GM03348 (cell line): ENCODE measurements around the gene TBX18.

ENCODE experiments used
- DNase-seq: peaks from one replicate; pipeline ENCODE4 v3.0.0; 2012; ENCODE audit warnings: low spot score

The TBX18 gene

DNA sequence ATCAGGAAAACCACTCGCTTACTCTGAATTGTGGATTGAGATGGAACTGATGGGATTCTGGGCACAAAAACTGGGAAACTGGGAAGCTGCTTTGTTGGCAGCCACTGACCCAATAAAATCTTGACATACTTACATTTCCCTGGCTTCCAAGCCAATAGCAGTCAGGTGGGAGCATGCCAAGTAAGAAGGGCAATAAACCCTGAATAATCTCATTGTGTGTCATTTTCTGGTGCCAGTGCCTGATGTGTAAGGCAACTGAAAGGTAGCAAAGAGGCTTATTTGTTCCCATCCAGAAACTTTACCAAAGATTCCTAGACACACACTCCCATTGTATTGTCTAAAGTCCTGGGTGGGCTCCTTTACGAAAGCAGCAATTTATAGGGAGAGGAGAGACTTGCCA, 93.2 kb downstream of the TBX18 start:
- no peak for DNase-seq

DNA sequence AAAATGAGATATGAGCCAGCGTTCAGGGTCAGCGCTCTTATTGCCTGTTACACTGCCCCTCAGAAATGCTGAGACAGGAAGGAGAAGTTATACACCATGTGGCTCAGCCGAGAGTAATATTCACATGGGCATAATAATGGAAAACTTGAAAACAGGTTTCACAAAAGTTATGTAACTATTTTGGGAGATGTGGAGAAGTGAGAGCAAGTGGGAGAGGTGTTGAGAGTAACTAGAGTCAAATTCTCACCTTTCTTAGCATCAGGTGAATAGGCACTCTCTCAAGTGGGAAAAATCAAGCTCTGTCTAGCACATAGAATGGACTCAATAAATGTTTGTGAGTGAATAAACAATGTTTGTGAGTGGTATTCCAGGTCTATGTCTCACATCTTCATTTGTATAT, 94.5 kb downstream of the TBX18 start:
- DNase-seq: no peak

DNA sequence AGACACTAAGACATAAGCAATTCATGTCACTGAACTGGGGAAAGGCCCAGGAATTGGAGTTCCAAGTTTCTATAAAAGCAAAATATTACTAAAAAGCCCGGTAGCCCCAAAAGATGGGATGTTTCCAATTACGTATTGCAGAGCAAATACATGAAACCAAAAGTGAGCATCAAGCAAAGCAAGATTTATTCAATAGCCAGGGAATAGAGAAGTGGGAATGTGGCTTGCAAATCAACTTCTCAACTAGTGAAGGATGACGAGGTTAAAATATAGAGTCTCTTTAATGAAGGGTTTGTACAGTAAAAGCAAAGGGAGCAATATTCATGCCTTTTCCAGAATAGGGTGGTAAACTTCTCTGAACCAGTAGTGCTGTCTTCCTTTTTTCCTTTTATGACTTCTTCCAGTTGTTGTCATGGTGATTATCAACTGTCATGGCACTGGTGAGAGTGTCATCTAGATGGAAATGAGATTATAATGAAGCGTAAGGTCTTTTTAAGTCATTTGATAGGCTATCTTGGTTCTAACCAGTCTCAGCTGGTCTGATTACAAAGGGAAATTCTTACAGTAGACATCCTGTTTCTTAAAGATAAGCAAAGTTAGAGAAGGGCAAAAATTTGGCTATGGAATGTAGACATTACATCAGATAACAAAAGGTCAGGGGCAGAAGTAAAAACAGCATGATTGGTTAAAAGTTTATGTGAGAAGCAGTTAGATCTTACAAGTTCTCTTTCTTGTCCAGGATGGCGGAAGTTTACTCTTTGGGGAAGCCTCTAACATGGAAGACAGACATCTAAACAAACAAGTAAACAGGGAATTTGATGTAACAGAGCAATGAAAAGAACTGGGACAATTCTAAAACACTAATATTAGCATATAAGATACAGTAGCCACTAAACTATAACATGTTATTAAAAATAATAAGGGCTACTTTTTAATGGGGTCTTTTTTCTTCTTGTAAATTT, 96.9 kb downstream of the TBX18 start:
- no peak for DNase-seq

DNA sequence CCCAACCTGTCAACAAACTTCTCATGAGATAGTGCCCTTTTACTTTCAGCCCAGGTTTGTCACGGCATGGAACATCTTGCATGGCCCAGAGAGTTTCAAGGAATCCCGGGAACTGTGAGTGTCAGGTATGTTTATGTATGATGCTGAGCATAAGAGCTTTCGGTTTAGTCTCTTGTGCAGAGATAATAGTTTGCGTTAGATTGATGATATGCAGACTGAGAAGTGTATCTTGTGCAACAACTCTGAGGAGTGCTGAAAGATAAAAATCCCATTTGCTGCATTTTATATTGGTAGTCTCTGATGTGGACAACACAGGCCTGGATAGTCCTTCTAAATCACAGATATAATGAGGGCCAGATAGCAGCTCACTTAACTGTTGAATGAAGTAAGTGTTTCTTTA, 99.0 kb downstream of the TBX18 start:
- no peak for DNase-seq

DNA sequence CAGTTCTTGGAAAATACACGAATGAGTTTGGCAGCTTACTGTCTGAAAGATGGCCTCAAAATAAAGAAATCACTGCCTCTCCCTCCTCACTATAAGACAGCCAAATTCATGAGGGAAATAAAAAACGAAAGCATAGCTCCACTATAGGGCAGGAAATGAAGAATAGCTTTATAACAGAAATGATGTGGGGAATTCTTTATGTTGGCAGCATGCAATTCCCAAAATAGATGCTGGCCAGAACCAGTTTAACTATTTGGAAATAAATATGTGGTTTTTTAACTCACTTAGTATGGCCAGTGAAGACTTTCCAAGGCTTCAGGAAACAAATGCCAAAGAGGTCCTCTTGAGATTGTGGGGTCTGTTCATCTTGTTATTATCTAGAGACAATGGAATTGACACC, 100.5 kb downstream of the TBX18 start:
- no peak for DNase-seq

DNA sequence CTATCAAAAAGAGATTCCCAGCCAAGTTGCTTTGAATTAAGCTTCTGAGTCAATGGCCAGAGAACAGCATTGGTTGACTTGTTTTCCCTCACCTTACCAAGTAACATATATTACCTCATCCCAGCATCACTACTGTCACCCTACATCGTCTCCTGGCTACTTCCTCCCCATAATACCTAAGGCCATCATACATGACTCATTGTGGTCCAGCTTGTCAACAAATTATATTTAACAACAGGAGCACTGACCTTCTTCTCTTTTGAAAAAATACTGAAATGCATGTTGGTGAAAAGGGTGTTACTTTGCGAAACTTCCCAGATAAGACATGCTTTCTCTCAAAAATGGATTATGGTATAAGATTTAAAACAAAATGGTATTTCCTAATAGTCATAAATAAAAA, 106.9 kb downstream of the TBX18 start:
- DNase-seq: no peak

DNA sequence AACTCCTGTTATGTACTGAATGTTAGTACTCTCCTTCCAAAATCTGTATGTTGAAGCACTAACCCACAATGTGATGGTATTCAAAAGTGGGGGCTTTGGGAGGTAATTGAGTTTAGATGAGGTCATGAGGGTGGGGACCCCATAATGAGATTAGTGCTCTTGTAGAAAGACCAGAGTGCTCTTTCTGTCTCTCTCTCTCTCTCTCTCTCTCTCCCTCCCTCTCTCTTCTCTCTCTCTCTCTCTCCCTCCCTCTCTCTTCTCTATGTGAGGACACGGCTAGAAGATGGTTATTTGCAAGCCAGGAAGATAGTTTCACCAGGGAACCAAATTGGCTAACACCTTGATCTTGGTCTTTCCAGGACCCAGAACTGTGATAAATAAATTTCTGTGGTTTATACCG, 107.4 kb downstream of the TBX18 start:
- no peak for DNase-seq

DNA sequence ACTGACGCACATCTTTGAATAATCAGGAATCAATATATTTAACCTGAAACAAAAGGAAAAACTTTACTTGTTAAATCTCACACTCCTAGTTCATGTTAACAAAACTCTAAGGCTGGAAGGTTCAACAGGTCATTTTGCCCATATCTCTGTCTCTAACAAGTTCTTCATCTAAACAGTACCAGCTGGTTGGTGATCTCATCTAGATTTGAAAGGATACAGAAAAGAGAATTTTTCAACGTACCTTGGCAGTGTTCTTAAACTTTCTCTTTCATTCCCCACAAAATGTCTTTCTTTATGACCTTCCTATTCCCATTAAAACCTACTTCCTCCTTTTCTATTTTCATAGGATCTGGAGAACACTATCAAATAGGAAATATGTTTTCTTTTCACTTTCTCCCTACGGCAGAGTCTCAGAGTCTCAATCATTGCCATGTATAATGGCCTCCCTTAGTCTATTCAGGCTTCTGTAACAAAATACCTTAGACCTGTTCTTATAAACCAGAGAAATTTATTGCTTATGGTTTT, 111.3 kb downstream of the TBX18 start:
- no peak for DNase-seq

DNA sequence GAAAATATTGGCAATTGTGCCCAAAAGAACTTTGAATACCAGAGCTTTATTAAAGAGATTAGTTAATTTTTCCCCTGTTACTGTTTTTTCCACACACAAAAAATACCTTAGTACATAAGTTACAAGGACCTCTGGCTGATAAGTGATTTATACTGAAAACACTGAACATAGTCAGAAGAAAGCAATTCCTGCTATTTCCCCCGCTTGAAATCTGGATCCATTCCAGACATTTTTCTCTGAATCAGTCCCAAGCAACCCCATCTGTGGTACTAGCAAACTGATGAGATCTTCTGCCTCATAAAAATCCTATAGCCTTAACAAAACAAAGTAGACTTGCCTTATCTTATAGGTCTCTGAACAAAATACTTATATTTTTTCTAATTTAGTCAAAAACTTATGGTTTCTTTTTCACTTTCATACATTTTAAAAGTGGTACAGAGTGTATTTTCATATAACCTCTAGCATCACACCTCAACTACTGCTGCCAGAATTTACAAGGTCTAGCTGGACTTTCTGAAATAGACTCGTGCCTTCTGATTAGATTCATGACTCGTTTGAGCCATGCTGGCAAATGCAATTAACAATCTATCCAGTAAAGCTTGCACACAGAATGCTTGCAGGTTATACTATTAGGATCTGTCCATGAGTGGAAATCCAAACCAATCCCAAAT, 111.9 kb downstream of the TBX18 start:
- peak; percentile 70 for DNase-seq

DNA sequence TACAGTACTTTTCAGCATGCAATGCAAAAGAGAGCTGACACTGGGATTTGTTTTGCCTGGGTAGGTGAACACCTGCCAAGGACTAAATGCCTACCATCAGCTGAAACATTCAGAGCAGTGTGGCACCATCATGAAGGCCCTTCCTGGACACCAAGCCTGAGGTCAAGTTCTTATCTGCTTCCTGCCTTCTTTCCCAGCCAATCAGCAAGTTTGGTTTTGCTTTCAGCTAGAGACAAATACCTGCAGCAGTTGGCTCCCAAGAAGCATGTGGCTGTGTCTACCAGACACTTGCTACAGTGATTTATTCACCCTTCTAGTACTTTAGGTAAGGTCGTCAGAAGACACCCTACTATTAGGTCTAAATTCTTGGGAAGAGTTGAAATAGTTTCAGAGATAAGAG, 112.8 kb downstream of the TBX18 start:
- no peak for DNase-seq

DNA sequence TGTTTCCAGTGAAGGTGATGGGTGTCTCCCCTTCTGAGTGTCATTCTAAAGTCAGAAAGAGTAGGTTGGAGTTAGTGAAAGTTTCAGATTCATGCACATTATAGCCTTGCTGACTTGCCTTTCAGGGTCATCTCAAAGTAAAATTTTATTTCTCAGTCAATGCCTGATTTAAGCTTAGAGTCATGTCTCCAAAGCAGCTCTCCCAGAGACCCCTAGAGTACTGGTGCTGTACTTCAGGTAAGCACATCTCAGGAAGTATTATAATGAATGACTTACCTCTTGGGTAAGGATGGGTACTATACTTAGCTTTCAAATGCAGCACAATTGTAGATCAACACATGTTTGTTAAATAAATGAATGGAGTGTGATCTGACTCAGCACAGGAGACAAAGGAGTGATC, 116.0 kb downstream of the TBX18 start:
- DNase-seq: no peak

DNA sequence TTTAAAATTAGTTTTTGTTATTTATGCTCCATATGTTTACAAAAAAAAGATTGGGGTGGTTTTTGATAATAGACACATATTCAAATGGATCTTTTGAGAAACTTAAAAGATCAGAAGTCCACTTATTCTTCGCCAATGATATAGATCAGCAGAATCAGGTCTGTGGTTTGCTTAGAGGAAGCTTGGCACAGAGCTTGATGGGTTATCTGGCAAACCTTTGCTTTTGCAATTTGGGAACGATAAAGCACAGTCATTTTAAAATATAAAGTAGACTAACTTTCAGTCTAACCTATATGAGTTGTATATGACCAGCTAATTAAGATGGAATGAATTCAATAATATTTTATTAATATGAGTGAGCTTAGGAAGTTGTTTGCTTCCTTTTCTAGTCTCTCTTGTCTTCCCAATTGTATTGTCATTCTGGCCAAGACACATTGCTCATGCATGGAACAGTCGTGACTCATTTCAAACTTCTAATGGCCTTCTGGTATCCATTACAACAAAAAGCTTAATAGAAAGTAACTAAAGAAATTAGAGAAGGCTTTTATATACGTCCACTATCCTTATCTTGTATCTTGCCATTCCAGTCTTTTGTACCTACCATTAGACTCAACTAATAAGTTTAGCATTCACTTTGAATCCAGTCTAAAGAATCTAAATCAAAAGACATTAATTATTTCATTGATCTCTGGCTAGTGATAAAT, 118.7 kb downstream of the TBX18 start:
- peak; percentile 45 for DNase-seq

DNA sequence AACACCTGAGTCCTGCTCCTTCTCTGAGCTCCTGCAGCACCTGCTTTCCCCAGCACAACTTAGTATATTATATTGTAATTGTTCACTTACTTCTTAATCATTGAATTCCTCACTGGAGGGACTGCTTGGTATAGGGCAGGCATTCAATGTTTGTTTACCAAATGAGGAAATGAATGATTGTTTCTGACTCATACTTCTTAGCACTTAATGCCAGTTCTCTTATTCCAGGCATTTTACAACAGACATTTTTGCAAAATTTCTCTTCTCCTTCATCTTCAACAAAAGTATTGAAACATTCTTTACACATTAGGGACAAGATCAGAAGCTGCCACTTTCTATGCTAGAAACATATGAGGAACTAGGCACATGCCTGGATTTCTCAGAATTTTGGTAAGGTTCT, 119.4 kb downstream of the TBX18 start:
- DNase-seq: peak; percentile 35

DNA sequence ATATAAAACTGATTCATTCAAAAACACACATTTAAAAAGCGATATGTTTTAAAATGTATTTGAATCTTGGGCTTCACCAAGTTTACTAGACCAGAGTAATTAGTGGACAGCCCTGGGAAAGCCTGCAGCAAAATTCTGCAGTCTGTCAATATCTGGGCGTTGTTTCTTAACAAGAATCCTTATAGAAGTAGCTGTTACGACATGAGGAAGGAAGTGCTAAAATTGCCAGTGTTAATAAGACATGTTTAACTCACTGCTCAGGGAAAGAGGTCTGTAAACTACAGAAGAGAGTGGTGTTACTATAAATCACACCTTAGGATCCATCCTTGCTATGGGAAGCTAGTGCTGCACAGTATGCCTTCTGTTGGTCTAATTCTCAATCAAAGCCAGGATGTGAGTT, 120.6 kb downstream of the TBX18 start:
- no peak for DNase-seq

DNA sequence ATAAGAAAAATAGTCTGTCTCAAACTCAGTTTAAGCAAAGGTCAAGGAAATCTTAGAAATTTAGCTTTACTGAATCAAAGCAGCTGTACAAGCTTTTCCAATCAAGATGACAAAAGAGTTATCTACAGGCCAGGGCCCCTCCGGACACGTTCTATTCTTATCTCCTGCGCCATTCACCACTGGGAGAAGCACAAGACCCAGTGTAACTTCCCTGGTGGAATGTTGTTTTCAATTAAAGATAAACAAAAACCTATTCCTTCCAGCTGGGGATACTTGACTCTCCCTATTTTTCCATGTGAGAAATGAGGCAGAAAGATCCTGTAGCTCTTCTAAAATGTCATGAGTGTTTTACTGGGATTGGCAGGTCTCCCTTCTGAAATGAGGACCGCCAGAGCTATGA, 123.3 kb downstream of the TBX18 start:
- no peak for DNase-seq

DNA sequence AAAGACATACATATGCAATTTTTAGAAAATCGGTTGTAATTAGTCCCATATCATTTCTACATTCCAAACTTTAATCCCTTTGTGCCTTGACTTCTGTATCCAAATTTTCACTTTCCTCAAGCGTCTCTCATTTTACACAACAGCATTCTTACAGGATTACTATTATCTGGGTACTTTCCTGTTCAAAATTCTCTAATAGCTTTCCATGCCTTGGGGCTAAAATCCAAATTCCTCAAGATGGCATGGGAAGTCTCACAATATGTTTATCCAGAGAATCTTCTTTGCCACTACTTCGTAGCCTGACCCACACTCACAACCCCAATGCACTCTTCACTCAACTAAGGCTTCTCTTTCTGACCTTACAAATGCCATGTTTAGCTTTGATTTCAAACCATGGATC, 125.0 kb downstream of the TBX18 start:
- no peak for DNase-seq

DNA sequence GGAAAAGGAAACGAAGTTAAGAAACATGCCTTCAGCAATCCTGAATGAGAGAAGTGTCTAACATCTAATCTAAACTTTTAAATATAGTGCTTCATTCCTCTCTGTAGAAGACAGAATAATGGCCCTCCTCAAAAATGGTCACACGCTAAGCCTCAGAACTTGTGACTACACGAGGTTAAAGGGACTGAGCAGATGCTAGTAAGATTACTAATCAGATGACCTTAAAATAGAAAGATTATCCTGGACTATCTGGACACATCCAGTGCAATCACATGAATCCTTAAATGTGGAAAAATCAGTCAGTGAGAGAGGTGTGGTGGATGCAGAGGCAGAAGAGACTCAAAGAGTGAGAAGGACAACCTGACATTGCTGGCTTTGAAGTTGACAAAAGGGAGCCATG, 126.1 kb downstream of the TBX18 start:
- DNase-seq: no peak
